ENCODE results near the gene RARRES2. TPM values are rescaled to one million over a fixed set of nuclear protein-coding genes. Genes with fewer than 3 reads are reported as not detected.

The RARRES2 gene
- total RNA-seq, result 68.7 TPM

DNA sequence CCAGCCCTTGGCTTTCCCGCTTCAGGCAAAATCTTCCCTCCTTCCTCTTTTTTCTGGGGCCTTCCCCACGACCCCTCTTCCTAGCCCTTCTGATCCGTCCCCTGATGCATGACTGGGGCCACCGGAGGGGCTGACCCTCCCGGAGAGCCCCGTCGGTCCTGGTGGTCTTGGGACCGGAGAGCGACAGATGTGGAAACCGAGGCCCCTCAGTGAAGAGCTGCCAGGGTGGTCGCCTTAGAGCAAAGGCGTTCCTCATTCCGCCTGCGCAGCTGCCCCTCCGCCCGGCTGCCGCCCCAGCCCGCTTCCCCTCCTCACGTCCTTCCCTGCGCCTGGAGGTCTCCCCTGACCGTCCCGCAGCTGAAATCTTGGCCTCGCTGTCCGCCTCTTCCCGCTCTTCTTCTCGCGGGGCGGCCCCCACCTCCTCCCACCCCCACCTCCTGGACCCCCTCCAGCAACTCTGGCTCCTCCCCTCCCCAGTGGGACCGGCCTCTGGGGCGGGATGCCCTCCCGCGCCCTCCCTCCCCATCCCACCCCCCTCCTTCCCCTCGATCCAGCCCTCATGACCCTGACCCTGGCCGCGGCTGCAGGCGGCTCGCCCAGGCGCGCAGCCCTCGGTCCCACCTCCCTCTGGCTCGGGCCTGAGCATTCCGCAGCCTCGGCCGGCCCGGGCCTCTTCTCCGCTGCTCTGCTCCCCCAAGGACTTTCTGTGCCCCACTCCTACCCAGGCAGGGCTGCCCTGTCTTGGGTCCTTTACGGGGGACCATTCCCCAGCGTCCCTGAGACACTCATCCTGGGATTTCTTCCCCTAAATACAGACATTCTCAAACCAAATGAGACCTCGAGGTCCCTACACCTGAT is at the start of gene RARRES2:
Gene RARRES2, minus strand, starts transcription at position 367 of the 858 bp plus-strand sequence. CDS start 1,020 bp downstream, outside the sequence.

DNA sequence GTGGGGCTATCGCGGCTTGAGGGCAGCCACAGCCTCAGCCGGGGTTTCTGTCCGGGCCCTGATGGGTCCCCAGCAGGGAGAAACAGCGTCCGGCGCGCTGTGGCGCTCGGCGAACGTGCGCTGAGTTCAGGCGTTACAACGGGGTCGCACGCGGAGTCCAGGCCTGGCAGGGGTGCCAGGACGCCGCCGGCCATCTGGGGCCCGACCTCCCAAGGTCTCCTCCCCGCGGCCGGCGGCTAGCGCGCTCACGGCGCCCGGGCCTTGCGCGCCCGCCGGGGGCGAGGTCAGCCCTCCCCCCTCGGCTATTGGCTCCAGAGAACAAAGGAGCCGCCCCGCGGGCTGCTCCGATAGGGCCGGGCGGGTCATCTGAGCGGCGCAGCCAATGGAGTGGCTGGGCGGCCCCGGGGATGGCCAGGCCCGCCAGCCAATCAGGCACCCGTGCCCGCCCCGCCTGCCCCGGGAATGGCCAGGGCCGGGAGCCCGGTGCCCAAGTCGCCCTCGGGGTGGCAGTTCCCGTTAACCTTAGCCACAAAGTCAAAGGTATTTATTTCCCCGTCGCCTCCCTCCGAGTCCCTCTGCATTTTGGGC is 37.5 kb upstream of the RARRES2 start, which contains the start of gene ZNF775:
Gene ZNF775, plus strand, starts transcription at position 478 of the 588 bp plus-strand sequence. CDS start 9,141 bp downstream, outside the sequence.

GRCh38 chr7:150368096-150368883 is 26.9 kb upstream of the RARRES2 start, which contains the start of gene REPIN1:
TSS of gene REPIN1 (plus strand) at chr7:150368822. CDS start at chr7:150369712, 890 bp downstream.

GRCh38 chr7:150322833-150323681 is 18.4 kb downstream of the RARRES2 start, which contains the start of the genes ACTR3C and LRRC61:
TSS of gene ACTR3C (minus strand) at chr7:150323545. CDS start at chr7:150295296, 28,249 bp downstream.
TSS of gene LRRC61 (plus strand) at chr7:150323355. CDS start at chr7:150336862, 13,507 bp downstream.

Other genes starting within 250 kb of the RARRES2 start
- 19.7 TPM for gene LRRC61, start 18.3 kb downstream of the RARRES2 start, total RNA-seq
- gene ACTR3C, start 18.1 kb downstream of the RARRES2 start, total RNA-seq, result 23.4 TPM
- 76.7 TPM for gene REPIN1, start 27.2 kb upstream of the RARRES2 start, total RNA-seq
- gene ZNF775, start 37.7 kb upstream of the RARRES2 start, total RNA-seq, result 11.6 TPM
- 10.6 TPM for gene GIMAP8, start 109.0 kb upstream of the RARRES2 start, total RNA-seq
- 8.0 TPM for gene GIMAP7, start 173.2 kb upstream of the RARRES2 start, total RNA-seq
- gene GIMAP4, start 225.8 kb upstream of the RARRES2 start, total RNA-seq, result 24.2 TPM